OCI-LY3 (cell line): ENCODE measurements around the gene TSGA10IP.

Experiments used
- EZH2phosphoT487 ChIP-seq: fragments of 200-600 bp; shearing (Covaris generic); IDR thresholded peaks from 2 replicates; pipeline ENCODE4 v1.6.1; 2018; ENCODE audit warnings: antibody characterized with exemption, mixed run types, low read depth
- TF ChIP-seq, protein P1 (sequence below): fragments of 200-600, 300-600 bp; sonication (generic); IDR thresholded peaks from 2 replicates; pipeline ENCODE4 v1.5.1; 2014; ENCODE audit warnings: antibody characterized with exemption, low read length, low read depth

DNA sequence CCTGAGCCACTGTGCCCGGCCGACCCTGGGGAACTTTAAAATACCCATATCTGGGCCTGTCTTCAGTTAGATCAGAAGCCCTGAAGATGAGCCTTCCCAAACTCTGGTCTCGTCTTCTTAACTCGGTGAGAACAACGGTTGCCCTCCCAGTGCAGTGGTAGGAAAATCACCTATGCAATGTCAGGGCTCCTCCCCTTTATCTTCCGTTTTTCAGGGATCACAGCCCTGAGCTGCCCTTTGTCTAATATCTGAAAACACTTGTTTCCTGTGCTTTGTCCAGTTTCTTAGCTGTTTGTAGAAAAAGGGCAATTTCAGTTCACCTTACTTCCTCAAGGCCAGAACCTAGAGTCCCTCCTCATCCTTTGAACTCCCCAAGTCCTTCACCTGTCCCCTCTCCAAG, 16.6 kb upstream of the TSGA10IP start:
- TF ChIP-seq, protein P1, sequence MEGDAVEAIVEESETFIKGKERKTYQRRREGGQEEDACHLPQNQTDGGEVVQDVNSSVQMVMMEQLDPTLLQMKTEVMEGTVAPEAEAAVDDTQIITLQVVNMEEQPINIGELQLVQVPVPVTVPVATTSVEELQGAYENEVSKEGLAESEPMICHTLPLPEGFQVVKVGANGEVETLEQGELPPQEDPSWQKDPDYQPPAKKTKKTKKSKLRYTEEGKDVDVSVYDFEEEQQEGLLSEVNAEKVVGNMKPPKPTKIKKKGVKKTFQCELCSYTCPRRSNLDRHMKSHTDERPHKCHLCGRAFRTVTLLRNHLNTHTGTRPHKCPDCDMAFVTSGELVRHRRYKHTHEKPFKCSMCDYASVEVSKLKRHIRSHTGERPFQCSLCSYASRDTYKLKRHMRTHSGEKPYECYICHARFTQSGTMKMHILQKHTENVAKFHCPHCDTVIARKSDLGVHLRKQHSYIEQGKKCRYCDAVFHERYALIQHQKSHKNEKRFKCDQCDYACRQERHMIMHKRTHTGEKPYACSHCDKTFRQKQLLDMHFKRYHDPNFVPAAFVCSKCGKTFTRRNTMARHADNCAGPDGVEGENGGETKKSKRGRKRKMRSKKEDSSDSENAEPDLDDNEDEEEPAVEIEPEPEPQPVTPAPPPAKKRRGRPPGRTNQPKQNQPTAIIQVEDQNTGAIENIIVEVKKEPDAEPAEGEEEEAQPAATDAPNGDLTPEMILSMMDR, result no peak
- no peak for TF ChIP-seq EZH2phosphoT487
